ENCODE results near the gene TRIM41. TPM values are rescaled to one million over a fixed set of nuclear protein-coding genes. Genes with fewer than 3 reads are reported as not detected.
A peak's percentile ranks its signal among the peaks of the same experiment; 100 is the strongest.

Gene TRIM41
- total and polyA plus RNA-seq, 9 of the 15 experiments (the other 6 are each of a cell fraction or from before 2014, with no cell fraction given): 1.8 to 47.6 (median 20.9) TPM

DNA sequence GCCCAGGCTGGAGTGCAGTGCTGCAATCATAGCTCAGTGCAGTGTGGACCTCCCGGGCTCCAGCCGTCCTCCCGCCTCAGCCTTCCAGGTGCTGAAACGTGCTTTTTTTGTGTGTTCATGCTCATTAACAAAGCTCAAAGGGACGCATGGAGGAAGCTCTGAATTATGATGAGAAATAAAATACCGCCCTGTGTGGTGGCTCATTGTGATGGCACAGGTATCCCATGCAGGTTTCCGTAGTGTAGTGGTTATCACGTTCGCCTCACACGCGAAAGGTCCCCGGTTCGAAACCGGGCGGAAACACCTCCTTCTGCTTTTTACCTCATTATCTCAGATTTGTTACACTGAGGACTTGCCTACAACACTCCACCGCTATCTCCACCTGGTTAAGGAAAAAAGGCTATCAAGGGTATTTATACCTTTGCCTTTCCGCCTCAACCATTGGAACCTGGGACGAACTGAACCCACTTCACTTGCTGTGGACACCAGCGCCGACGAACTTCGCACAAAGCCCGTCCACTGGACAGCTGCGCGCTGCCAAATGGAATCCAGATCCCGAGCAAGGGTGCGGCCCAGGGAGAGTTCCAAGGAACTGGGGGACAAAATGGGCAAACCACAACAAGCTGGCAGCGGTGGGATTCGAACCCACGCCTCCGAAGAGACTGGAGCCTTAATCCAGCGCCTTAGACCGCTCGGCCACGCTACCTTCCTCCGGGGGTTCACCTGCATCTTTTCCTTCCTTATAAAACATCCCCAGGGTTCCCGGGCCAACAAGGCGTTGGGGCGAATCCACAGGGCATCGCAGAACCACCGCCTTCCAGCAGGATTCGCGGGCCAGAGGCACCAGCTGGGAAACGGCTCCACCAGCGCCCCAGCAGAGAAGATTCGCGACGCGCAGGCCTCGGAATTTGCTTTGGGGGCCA lies 49.4 kb upstream of the TRIM41 start (continued):
- TF ChIP-seq ARID2 (IDR thresholded peaks at IDR 0.05) (no peak), TCFL5 (CRISPR knock-in tag; conservative IDR thresholded peaks at IDR 0.05) (no peak), KDM2B (CRISPR knock-in tag; IDR thresholded peaks at IDR 0.05) (0 out of 2 replicates have a peak, but pooled peaks have one; percentile 7), GATAD2B (IDR thresholded peaks at IDR 0.05; ENCODE audit: borderline replicate concordance) (peak; percentile 52; the same call in 1 of the 2 replicates), FUS (optimal IDR thresholded peaks at IDR 0.05; ENCODE audit: low read depth, low read length) (no peak), SFPQ (IDR thresholded peaks at IDR 0.05; ENCODE audit: low read depth, low read length) (no peak), ZBTB17 (CRISPR knock-in tag; IDR thresholded peaks at IDR 0.05) (no peak), BRF1 (IDR thresholded peaks at IDR 0.05; ENCODE audit: borderline replicate concordance, extremely low read depth, insufficient read length) (no peak), CTBP1 (IDR thresholded peaks at IDR 0.05; ENCODE audit: borderline replicate concordance) (peak; percentile 97), ETV5 (CRISPR knock-in tag; IDR thresholded peaks at IDR 0.05; ENCODE audit: low read depth) (0 out of 2 replicates have a peak, but pooled peaks have one; percentile 3), CCAR2 (IDR thresholded peaks at IDR 0.05; ENCODE audit: low read depth, low read length) (no peak), CREB1 (IDR thresholded peaks at IDR 0.05) (peak; percentile 50; the same call in 1 of the 2 replicates), CREB1 (CRISPR knock-in tag; IDR thresholded peaks at IDR 0.05) (peak; percentile 25; the same call in 1 of the 2 replicates), JUN (IDR thresholded peaks at IDR 0.05; ENCODE audit: borderline replicate concordance, low read depth, low read length) (0 out of 2 replicates have a peak, but pooled peaks have one; percentile 7), JUN (CRISPR knock-in tag; IDR thresholded peaks at IDR 0.05; ENCODE audit: borderline replicate concordance) (no peak), MCM3 (IDR thresholded peaks at IDR 0.05) (no peak), CLOCK (CRISPR knock-in tag; IDR thresholded peaks at IDR 0.05; ENCODE audit: borderline replicate concordance) (no peak), ZNF282 (CRISPR knock-in tag; IDR thresholded peaks at IDR 0.05) (no peak), TBP (optimal IDR thresholded peaks at IDR 0.05; ENCODE audit: low read depth, low read length) (peak; percentile 99), BCOR (IDR thresholded peaks at IDR 0.05) (peak; percentile 89), HDAC1 (IDR thresholded peaks at IDR 0.05) (peak; percentile 34 to 68; a peak in 2 of 4 replicates), ZZZ3 (IDR thresholded peaks at IDR 0.05) (no peak)
- TF ChIP-seq, protein P1, sequence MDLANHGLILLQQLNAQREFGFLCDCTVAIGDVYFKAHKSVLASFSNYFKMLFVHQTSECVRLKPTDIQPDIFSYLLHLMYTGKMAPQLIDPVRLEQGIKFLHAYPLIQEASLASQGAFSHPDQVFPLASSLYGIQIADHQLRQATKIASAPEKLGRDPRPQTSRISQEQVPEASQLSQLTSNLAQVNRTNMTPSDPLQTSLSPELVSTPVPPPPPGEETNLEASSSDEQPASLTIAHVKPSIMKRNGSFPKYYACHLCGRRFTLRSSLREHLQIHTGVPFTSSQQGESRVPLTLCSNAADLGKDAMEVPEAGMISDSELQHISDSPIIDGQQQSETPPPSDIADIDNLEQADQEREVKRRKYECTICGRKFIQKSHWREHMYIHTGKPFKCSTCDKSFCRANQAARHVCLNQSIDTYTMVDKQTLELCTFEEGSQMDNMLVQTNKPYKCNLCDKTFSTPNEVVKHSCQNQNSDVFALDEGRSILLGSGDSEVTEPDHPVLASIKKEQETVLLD (IDR thresholded peaks at IDR 0.05): peak; percentile 27; the same call in 1 of the 2 replicates

All from K562 (cell line).